GM20000 (cell line): Measurements from ENCODE around the gene TACC2.

Experiments used
- DNase-seq: peaks from one replicate; pipeline ENCODE4 v3.0.0; 2012; ENCODE audit warnings: low spot score
- CTCF ChIP-seq: IDR thresholded peaks from 2 replicates; pipeline ENCODE4 v1.5.1; 2012; ENCODE audit warnings: mild to moderate bottlenecking, control low read depth; ENCODE audit errors: extremely low read depth, missing control alignments

TACC2 gene

DNA sequence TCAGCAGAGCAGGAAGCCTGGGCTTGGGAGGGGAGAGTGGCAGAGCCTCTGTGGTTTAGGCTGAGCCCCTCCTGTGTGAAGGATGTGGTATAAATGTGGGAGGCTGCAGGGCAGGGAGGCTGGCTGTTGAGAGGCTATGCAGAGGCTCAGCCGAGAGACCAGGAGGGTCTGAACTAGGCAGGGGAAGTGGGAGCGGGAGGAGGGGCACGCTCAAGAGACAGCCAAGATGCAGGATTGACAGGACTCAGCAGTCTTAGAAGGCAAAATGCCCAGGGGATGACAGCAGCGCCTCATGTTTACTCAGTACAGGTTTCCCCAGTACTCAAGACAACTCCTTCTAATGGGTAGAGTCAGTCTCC is 306.5 kb downstream of the TACC2 start:
- DNase-seq: no peak
- no peak for TF ChIP-seq CTCF

- no peak for DNase-seq
- TF ChIP-seq CTCF: no peak
Observed at GRCh38 chr10:122296363-122297120, 307.6 kb downstream of the TACC2 start.

- no peak for TF ChIP-seq CTCF
- no peak for DNase-seq
Observed at GRCh38 chr10:122297583-122297982, 308.6 kb downstream of the TACC2 start.

DNA sequence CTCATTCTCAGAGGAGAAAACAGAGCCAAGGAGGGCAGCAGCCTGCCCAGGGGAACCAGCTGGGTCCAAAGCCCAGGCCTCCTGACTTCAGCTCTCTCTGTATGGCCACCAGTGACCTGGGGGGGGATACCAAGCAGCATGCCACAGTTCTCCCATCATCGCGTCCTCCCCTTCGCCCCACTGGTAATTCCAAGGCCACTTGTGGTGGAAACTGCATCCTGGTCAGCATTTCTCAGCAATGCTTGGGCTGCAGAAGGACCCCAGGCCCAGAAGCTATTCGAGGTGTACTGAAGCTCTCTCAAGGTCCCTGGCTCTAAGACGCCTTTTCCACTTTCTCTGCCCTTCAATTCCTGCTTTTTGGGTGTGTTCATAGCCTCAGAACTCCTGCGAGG is 309.2 kb downstream of the TACC2 start:
- TF ChIP-seq CTCF: no peak
- DNase-seq: no peak

DNA sequence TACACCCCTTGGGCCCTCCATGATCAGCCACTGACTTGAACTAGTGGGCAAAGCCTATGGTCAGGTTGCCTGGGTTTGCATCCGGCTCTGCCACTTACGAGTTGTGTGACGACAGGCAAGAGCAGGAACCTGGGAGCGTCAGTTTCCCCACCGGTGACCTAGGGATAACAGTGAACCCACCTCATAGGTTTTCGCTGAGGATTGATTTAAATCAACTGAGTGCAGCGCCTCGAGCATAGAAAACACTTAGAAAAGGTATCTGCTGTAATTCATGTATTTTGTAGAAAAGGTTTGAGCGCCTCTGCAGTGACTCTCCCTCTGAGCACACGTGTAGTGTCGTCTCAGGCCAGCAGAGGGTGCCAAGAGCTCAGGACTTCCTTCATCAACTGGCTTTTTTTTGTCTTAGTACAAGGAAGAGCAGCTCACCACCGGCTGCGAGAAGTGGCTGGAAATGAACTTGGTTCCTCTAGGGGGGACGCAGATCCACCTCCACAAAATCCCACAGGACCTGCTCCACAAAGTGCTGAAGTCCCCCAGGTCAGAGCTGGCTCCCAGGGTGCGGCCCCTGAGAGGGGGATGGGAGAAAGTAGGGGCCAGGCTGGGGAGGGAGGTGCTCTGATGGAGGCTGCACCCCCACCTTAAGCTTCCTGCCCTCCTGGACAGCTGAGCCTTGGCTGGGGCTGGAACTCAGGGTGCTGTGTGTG is 309.8 kb downstream of the TACC2 start:
- DNase-seq: peak; percentile 79

GRCh38 chr10:122299423-122300075 is 310.6 kb downstream of the TACC2 start:
- no peak for TF ChIP-seq CTCF
- DNase-seq: no peak

More for the DNA sequence above, 309.8 kb downstream of the TACC2 start:
- peak; percentile 57 for TF ChIP-seq CTCF
